Breast epithelium (tissue), 3 donors: ENCODE measurements around the gene PPP3R2.

Experiments
- POLR2AphosphoS5 ChIP-seq, 3 donors: sonication (generic); formaldehyde crosslinking; IDR thresholded peaks; one replicate each; pipeline ENCODE4 v1.6.1; 2017; ENCODE audit warnings: antibody characterized with exemption in 3 of 3
- TF ChIP-seq, protein P1 (sequence below), 3 donors: fragments of 450-650 bp; IDR thresholded peaks; one replicate each; pipeline ENCODE4 v1.5.1; 2016 to 2017; ENCODE audit warnings: antibody characterized with exemption in 3 of 3, mild to moderate bottlenecking in 3 of 3, moderate library complexity in 3 of 3

DNA sequence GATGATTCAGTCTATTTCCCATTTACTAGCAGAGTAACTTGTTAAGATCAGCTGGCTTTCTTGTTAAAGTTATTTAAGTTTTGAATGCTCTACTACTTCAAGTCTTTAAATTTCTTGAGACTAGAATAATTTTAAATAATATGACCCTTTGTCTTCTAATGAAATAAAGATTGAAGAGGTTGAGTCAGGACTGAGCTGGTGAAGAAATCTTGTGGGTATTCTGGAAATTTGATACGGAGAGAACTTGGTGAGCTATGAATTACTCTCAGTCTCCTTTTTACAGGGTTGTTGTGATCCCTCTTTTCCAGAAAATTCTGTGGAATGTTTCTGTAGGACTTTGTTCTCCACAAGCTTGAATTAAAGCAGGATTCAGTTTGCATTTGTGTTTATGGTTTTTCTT is 31.8 kb downstream of the PPP3R2 start:
- TF ChIP-seq, protein P1, sequence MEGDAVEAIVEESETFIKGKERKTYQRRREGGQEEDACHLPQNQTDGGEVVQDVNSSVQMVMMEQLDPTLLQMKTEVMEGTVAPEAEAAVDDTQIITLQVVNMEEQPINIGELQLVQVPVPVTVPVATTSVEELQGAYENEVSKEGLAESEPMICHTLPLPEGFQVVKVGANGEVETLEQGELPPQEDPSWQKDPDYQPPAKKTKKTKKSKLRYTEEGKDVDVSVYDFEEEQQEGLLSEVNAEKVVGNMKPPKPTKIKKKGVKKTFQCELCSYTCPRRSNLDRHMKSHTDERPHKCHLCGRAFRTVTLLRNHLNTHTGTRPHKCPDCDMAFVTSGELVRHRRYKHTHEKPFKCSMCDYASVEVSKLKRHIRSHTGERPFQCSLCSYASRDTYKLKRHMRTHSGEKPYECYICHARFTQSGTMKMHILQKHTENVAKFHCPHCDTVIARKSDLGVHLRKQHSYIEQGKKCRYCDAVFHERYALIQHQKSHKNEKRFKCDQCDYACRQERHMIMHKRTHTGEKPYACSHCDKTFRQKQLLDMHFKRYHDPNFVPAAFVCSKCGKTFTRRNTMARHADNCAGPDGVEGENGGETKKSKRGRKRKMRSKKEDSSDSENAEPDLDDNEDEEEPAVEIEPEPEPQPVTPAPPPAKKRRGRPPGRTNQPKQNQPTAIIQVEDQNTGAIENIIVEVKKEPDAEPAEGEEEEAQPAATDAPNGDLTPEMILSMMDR (IDR thresholded peaks at IDR 0.05), result no peak
- no peak for TF ChIP-seq POLR2AphosphoS5 (IDR thresholded peaks at IDR 0.05)
